ENCODE measurements around the gene TUSC2. TPM values are rescaled to one million over a fixed set of nuclear protein-coding genes. Genes with fewer than 3 reads are reported as not detected.

Gene TUSC2
- total and polyA plus RNA-seq, 2 of the 13 experiments (the other 11 are each of a cell fraction or from before 2014, with no cell fraction given), result 36.7 to 39.1 TPM

DNA sequence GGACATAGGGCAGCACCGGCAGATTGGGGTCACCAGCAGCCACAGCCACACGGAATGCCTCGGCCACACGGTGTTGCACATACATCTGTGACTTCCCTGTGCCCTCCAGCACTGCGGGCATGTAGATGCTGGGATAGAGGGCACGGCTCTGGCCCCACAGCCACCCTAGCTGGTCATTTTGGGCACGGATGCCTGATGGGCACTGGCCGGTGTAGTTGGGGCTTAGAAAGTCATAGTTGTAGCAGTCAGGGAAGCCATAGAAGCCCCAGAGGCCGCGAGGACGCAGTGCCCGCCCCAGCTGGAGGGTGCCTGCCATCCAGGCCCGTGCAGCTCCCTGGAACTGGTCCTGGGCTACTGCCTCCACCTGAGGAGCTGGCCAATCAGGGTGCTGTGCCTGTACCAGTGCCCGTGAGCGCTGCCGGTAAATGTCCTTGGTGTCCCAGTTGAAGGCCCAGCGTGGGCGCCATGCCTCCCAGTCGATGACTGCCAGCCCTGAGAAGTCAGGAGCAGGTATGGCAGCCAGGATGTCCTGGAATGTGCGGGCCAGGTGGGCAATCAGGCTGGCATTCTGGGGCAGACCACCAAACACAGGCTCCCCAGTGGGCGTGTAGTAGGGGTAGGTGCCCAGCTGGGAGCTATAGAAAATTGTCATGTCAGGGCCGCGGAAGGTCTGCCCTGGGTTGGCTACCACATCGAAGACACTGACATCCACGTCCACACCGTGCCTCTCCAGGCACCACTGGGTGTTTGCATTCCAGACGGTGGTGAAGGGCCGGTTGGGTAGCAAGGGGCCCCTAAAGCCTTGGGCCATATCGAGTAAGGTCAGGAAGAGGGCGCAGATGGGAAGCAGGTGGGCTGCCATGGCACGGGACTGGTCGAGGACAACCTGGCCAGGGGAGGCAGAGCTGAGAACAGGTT lies 25.7 kb downstream of the TUSC2 start (continued):
- TF ChIP-seq MYPOP (CRISPR knock-in tag; IDR thresholded peaks at IDR 0.05) (peak; percentile 19; the same call in 1 of the 2 replicates), RORA (CRISPR knock-in tag; IDR thresholded peaks at IDR 0.05) (no peak), ONECUT2 (CRISPR knock-in tag; IDR thresholded peaks at IDR 0.05) (no peak), ZEB1 (IDR thresholded peaks at IDR 0.05; ENCODE audit: insufficient replicate concordance, low read depth) (no peak), RFX3 (CRISPR knock-in tag; IDR thresholded peaks at IDR 0.05) (no peak), HCFC1 (IDR thresholded peaks at IDR 0.05; ENCODE audit: low read depth, low read length) (no peak), ZMYM3 (CRISPR knock-in tag; IDR thresholded peaks at IDR 0.05) (no peak), AHR (CRISPR knock-in tag; IDR thresholded peaks at IDR 0.05) (0 out of 2 replicates have a peak, but pooled peaks have one; percentile 25), GATAD1 (CRISPR knock-in tag; IDR thresholded peaks at IDR 0.05) (no peak), NCOA5 (CRISPR knock-in tag; IDR thresholded peaks at IDR 0.05) (no peak), SKI (IDR thresholded peaks at IDR 0.05; ENCODE audit: partially characterized antibody) (no peak), ZBTB38 (CRISPR knock-in tag; IDR thresholded peaks at IDR 0.05) (no peak; the same call in 1 of the 2 replicates), REXO4 (CRISPR knock-in tag; IDR thresholded peaks at IDR 0.05; ENCODE audit: borderline replicate concordance) (no peak)
- TF ChIP-seq, protein P1, sequence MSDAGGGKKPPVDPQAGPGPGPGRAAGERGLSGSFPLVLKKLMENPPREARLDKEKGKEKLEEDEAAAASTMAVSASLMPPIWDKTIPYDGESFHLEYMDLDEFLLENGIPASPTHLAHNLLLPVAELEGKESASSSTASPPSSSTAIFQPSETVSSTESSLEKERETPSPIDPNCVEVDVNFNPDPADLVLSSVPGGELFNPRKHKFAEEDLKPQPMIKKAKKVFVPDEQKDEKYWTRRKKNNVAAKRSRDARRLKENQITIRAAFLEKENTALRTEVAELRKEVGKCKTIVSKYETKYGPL (CRISPR knock-in tag; IDR thresholded peaks at IDR 0.05), result no peak
- TF ChIP-seq, protein P2, sequence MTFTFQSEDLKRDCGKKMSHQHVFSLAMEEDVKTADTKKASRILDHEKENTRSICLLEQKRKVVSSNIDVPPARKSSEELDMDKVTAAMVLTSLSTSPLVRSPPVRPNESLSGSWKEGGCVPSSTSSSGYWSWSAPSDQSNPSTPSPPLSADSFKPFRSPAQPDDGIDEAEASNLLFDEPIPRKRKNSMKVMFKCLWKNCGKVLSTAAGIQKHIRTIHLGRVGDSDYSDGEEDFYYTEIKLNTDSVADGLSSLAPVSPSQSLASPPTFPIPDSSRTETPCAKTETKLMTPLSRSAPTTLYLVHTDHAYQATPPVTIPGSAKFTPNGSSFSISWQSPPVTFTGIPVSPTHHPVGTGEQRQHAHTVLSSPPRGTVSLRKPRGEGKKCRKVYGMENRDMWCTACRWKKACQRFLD (CRISPR knock-in tag; IDR thresholded peaks at IDR 0.05; ENCODE audit: borderline replicate concordance), result no peak
- TF ChIP-seq, protein P3, sequence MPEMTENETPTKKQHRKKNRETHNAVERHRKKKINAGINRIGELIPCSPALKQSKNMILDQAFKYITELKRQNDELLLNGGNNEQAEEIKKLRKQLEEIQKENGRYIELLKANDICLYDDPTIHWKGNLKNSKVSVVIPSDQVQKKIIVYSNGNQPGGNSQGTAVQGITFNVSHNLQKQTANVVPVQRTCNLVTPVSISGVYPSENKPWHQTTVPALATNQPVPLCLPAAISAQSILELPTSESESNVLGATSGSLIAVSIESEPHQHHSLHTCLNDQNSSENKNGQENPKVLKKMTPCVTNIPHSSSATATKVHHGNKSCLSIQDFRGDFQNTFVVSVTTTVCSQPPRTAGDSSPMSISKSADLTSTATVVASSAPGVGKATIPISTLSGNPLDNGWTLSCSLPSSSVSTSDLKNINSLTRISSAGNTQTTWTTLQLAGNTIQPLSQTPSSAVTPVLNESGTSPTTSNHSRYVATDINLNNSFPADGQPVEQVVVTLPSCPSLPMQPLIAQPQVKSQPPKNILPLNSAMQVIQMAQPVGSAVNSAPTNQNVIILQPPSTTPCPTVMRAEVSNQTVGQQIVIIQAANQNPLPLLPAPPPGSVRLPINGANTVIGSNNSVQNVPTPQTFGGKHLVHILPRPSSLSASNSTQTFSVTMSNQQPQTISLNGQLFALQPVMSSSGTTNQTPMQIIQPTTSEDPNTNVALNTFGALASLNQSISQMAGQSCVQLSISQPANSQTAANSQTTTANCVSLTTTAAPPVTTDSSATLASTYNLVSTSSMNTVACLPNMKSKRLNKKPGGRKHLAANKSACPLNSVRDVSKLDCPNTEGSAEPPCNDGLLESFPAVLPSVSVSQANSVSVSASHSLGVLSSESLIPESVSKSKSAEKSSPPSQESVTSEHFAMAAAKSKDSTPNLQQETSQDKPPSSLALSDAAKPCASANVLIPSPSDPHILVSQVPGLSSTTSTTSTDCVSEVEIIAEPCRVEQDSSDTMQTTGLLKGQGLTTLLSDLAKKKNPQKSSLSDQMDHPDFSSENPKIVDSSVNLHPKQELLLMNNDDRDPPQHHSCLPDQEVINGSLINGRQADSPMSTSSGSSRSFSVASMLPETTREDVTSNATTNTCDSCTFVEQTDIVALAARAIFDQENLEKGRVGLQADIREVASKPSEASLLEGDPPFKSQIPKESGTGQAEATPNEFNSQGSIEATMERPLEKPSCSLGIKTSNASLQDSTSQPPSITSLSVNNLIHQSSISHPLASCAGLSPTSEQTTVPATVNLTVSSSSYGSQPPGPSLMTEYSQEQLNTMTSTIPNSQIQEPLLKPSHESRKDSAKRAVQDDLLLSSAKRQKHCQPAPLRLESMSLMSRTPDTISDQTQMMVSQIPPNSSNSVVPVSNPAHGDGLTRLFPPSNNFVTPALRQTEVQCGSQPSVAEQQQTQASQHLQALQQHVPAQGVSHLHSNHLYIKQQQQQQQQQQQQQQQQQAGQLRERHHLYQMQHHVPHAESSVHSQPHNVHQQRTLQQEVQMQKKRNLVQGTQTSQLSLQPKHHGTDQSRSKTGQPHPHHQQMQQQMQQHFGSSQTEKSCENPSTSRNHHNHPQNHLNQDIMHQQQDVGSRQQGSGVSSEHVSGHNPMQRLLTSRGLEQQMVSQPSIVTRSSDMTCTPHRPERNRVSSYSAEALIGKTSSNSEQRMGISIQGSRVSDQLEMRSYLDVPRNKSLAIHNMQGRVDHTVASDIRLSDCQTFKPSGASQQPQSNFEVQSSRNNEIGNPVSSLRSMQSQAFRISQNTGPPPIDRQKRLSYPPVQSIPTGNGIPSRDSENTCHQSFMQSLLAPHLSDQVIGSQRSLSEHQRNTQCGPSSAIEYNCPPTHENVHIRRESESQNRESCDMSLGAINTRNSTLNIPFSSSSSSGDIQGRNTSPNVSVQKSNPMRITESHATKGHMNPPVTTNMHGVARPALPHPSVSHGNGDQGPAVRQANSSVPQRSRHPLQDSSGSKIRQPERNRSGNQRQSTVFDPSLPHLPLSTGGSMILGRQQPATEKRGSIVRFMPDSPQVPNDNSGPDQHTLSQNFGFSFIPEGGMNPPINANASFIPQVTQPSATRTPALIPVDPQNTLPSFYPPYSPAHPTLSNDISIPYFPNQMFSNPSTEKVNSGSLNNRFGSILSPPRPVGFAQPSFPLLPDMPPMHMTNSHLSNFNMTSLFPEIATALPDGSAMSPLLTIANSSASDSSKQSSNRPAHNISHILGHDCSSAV (CRISPR knock-in tag; IDR thresholded peaks at IDR 0.05; ENCODE audit: borderline replicate concordance), result no peak
- TF ChIP-seq, protein P4, sequence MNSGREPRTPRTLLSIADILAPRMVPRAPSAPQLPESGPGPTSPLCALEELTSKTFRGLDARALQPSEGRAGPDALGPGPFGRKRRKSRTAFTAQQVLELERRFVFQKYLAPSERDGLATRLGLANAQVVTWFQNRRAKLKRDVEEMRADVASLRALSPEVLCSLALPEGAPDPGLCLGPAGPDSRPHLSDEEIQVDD (CRISPR knock-in tag; IDR thresholded peaks at IDR 0.05; ENCODE audit: borderline replicate concordance), result no peak

Data from HepG2 (cell line).